MCF 10A (cell line): ENCODE measurements around the gene MEF2C. TPM values are rescaled to one million over a fixed set of nuclear protein-coding genes. Genes with fewer than 3 reads are reported as not detected.
"Not testable (repeated sequence)": the region's sequence is repeated elsewhere in the genome, so short reads cannot be mapped to it uniquely, and the experiment has no call there.

Experiments used
- BruUV-seq: library from RNA; stranded (reverse); fragments of 400-500 nt; replicated peaks from 2 replicates; lab custom pipeline; 2021; lab: Mats Ljungman, UMichigan
- CTCF ChIA-PET: fragments of 300-600 bp; sonication (Branson Sonifier 250); formaldehyde crosslinking; extraction: SDS; loops from one replicate; lab custom pipeline; 2021; ENCODE audit warnings: antibody characterized with exemption, inconsistent platforms; lab: Yijun Ruan, JAX
- POLR2A ChIA-PET: fragments of 300-600, 350-650 bp; sonication (Branson Sonifier 250); formaldehyde crosslinking; extraction: SDS; loops from one replicate; lab custom pipeline; 2020; ENCODE audit warnings: antibody characterized with exemption, inconsistent platforms; lab: Yijun Ruan, JAX
- DNase-seq: peaks from one replicate; pipeline ENCODE4 v3.0.0-alpha.2; 2018; ENCODE audit not compliant: unreplicated experiment
- H3K27ac Mint-ChIP-seq: one replicate; pipeline ENCODE4 v1.8.0; 2022; ENCODE audit warnings: mild to moderate bottlenecking, low read depth, mixed read lengths; ENCODE audit not compliant: unreplicated experiment
- H3K27me3 Mint-ChIP-seq: one replicate; pipeline ENCODE4 v1.8.0; 2022; ENCODE audit warnings: mixed read lengths; ENCODE audit not compliant: insufficient read depth, unreplicated experiment
- H3K36me3 Mint-ChIP-seq: one replicate; pipeline ENCODE4 v1.8.0; 2022; ENCODE audit warnings: mild to moderate bottlenecking, moderate library complexity, mixed read lengths; ENCODE audit not compliant: insufficient read depth, unreplicated experiment
- H3K4me1 Mint-ChIP-seq: one replicate; pipeline ENCODE4 v1.8.0; 2022; ENCODE audit warnings: mixed read lengths; ENCODE audit not compliant: insufficient read depth, unreplicated experiment
- H3K4me3 Mint-ChIP-seq: one replicate; pipeline ENCODE4 v1.8.0; 2022; ENCODE audit warnings: mild to moderate bottlenecking, moderate library complexity, mixed read lengths; ENCODE audit not compliant: unreplicated experiment
- H3K9me3 Mint-ChIP-seq: one replicate; pipeline ENCODE4 v1.8.0; 2022; ENCODE audit warnings: mixed read lengths; ENCODE audit not compliant: unreplicated experiment
- CTCF ChIP-seq: fragments of 200-600 bp; IDR thresholded peaks from one replicate; pipeline ENCODE4 v1.8.0; 2022; ENCODE audit warnings: antibody characterized with exemption, mild to moderate bottlenecking; ENCODE audit not compliant: unreplicated experiment
- intact Hi-C: fragments of 100-400 bp; cut with micrococcal nuclease; formaldehyde crosslinking; loops from 2 replicates; pipeline ENCODE4 v1.14.1; 2022
- total RNA-seq: library from RNA; stranded (reverse); gene quantifications from 2 replicates; pipeline ENCODE4 v1.2.3, GENCODE V29; 2022

Gene MEF2C
- total RNA-seq, 1 experiment from 2014 or later, result 0.05 TPM

- H3K36me3 Mint-ChIP-seq, H3K27ac Mint-ChIP-seq, H3K4me3 Mint-ChIP-seq, H3K9me3 Mint-ChIP-seq, CTCF ChIA-PET, DNase-seq, BruUV-seq, POLR2A ChIA-PET, intact Hi-C loops, H3K4me1 Mint-ChIP-seq: not testable (repeated sequence)
- peaks cover 12% of the 10 kb centered on the region for H3K27me3 Mint-ChIP-seq
Observed at GRCh38 chr5:88904478-88904877, 21.5 kb upstream of the MEF2C start.

GRCh38 chr5:88903966-88904365 lies 21.0 kb upstream of the MEF2C start:
- peaks cover 14% of the 10 kb centered on the region for H3K27me3 Mint-ChIP-seq
- DNase-seq, H3K4me3 Mint-ChIP-seq, H3K4me1 Mint-ChIP-seq, intact Hi-C loops, H3K36me3 Mint-ChIP-seq, POLR2A ChIA-PET, H3K9me3 Mint-ChIP-seq, CTCF ChIA-PET, H3K27ac Mint-ChIP-seq, BruUV-seq: not testable (repeated sequence)

GRCh38 chr5:88901077-88901476 lies 18.1 kb upstream of the MEF2C start:
- H3K4me1 Mint-ChIP-seq, POLR2A ChIA-PET, H3K36me3 Mint-ChIP-seq, DNase-seq, H3K4me3 Mint-ChIP-seq, H3K9me3 Mint-ChIP-seq, BruUV-seq, H3K27ac Mint-ChIP-seq, intact Hi-C loops, CTCF ChIA-PET: not testable (repeated sequence)
- peaks cover 41% of the 10 kb centered on the region for H3K27me3 Mint-ChIP-seq

GRCh38 chr5:88899096-88899737 lies 16.2 kb upstream of the MEF2C start:
- no peaks in the 10 kb centered on the region for H3K36me3 Mint-ChIP-seq
- POLR2A ChIA-PET, result no interaction called here
- intact Hi-C loops, result no loop called here

GRCh38 chr5:88897748-88898147 lies 14.8 kb upstream of the MEF2C start:
- DNase-seq, result no peak
- ChIA-PET POLR2A (no interaction called here), CTCF (interaction anchor here (0.7 kb wide), 1 partner anchor 1739 kb away, joined by 5 read pairs; no protein-coding TSS in a partner anchor)
- Mint-ChIP-seq H3K4me3 (no peak overlapping the region), H3K36me3 (no peaks in the 10 kb centered on the region), H3K4me1 (no peaks in the 10 kb centered on the region), H3K27me3 (peaks cover 30% of the 10 kb centered on the region), H3K9me3 (no peaks in the 10 kb centered on the region), H3K27ac (no peak overlapping the region)
- BruUV-seq, result no TSS peak
- intact Hi-C loops, result no loop called here
- TF ChIP-seq CTCF, result no peak

More at GRCh38 chr5:88899096-88899737, 16.2 kb upstream of the MEF2C start:
- Mint-ChIP-seq H3K27me3 (peaks cover 30% of the 10 kb centered on the region), H3K4me1 (no peaks in the 10 kb centered on the region), H3K4me3 (no peak overlapping the region), H3K27ac (no peak overlapping the region), H3K9me3 (no peaks in the 10 kb centered on the region)
- BruUV-seq, result no TSS peak
- no peak for DNase-seq
- no peak for TF ChIP-seq CTCF
- CTCF ChIA-PET, result no interaction called here
